Left renal pelvis (tissue), 4 donors: ENCODE data around the gene ARHGAP5. TPM values are rescaled to one million over a fixed set of nuclear protein-coding genes. Genes with fewer than 3 reads are reported as not detected.
A peak's percentile ranks its signal among the peaks of the same experiment; 100 is the strongest.

Source experiments
- DNase-seq, 4 donors: peaks; one replicate each; pipeline ENCODE4 v3.0.0-alpha.2; 2013; ENCODE audit warnings: low read depth in 4 of 4, low spot score in 3 of 4
- polyA plus RNA-seq, 4 donors: library from polyadenylated mRNA; unstranded; fragments of 120-200 nt; gene quantifications; one replicate each; pipeline ENCODE4 v1.2.1, GENCODE V29; 2013; ENCODE audit not compliant: insufficient read length in 4 of 4

Gene ARHGAP5
- polyA plus RNA-seq, 4 donors: 75.1 to 122 (median 107) TPM

- peak in 2 of 4 donors; percentile 12 to 44 for DNase-seq
Observed at GRCh38 chr14:32075672-32076277, 1.3 kb upstream of the ARHGAP5 start.

- peak; percentile 90 to 94 (median 92) for DNase-seq
Observed at GRCh38 chr14:32076278-32077080, 625 bp upstream of the ARHGAP5 start.

- peak in 2 of 4 donors; percentile 10 to 59 for DNase-seq
Observed at GRCh38 chr14:32078023-32078857, 1.1 kb downstream of the ARHGAP5 start.

GRCh38 chr14:32078858-32079216 lies 1.7 kb downstream of the ARHGAP5 start:
- DNase-seq: no peak

- DNase-seq: no peak
Observed at GRCh38 chr14:32079264-32079663, 2.2 kb downstream of the ARHGAP5 start.

- no peak for DNase-seq
Observed at GRCh38 chr14:32080001-32080510, 3.0 kb downstream of the ARHGAP5 start.

- DNase-seq: no peak
Observed at GRCh38 chr14:32081901-32082300, 4.8 kb downstream of the ARHGAP5 start.

GRCh38 chr14:32083315-32083624 lies 6.2 kb downstream of the ARHGAP5 start:
- no peak for DNase-seq

GRCh38 chr14:32083789-32084188 lies 6.7 kb downstream of the ARHGAP5 start:
- no peak for DNase-seq

GRCh38 chr14:32085182-32085844 lies 8.2 kb downstream of the ARHGAP5 start:
- DNase-seq: no peak

GRCh38 chr14:32085845-32086383 lies 8.8 kb downstream of the ARHGAP5 start:
- no peak for DNase-seq

GRCh38 chr14:32087173-32087861 lies 10.2 kb downstream of the ARHGAP5 start:
- no peak for DNase-seq

GRCh38 chr14:32087907-32088306 lies 10.8 kb downstream of the ARHGAP5 start:
- DNase-seq: no peak

GRCh38 chr14:32090686-32091085 lies 13.6 kb downstream of the ARHGAP5 start:
- no peak for DNase-seq

- DNase-seq: no peak
Observed at GRCh38 chr14:32099473-32099872, 22.4 kb downstream of the ARHGAP5 start.

- DNase-seq: no peak
Observed at GRCh38 chr14:32100175-32100574, 23.1 kb downstream of the ARHGAP5 start.

GRCh38 chr14:32102152-32102787 lies 25.2 kb downstream of the ARHGAP5 start:
- DNase-seq: no peak

- no peak for DNase-seq
Observed at GRCh38 chr14:32102968-32103367, 25.9 kb downstream of the ARHGAP5 start.

- no peak for DNase-seq
Observed at GRCh38 chr14:32104308-32104707, 27.2 kb downstream of the ARHGAP5 start.
